ENCODE measurements around the gene THOC5. TPM values are rescaled to one million over a fixed set of nuclear protein-coding genes. Genes with fewer than 3 reads are reported as not detected.

THOC5 gene
- total RNA-seq, 2 donors from 2014 or later, result 55.1 to 73.9 TPM

GRCh38 chr22:29473001-29473400 lies 80.6 kb downstream of the THOC5 start:
- H3K36me3 Mint-ChIP-seq (ENCODE audit: insufficient read depth in 2 of 2), result no peaks in the 10 kb centered on the region
- H3K4me3 Mint-ChIP-seq, result no peak overlapping the region
- no peak overlapping the region for H3K27ac Mint-ChIP-seq

DNA sequence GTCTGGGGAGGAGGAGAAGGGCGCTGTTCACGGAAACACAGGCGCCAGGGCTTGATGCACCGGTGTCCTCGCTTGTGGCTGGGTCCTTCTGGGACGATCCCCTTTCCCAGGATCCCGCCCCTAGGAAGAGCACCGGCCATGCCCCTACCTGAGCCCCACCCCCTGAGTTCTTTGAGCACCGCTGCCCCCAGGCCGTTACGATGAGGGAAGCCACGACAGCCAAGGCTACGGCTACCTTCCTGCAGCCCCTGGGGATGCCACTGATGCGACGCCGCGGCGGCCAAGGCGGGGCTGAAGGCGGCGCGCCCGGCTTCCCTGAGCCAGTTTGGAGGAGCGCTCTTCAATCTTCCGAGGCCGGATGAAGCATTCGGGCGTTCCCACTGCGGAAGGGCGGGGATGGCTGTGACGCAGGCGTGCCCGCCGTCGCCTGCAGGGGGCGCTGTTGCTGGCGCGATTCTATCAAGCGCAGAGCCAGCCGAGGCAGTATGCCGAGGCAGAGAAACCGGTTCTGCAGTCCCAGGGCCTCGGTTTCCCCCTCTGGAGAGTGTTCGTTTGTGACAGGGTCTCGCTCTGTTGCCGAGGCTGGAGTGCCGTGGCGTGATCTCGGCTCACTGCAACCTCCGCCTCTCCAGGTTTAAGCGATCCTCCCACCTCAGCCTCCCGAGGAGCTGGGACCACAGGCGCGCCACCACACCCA lies 83.2 kb downstream of the THOC5 start:
- peak; percentile 90 to 91 for ATAC-seq (replicated peaks in 1 of 2)
- H3K4me1 Mint-ChIP-seq (ENCODE audit: low read depth), result no peaks in the 10 kb centered on the region
- peak overlapping the region; percentile 63 to 69 for H3K4me3 Mint-ChIP-seq

More at GRCh38 chr22:29473001-29473400, 80.6 kb downstream of the THOC5 start:
- Mint-ChIP-seq H3K9me3 (no peaks in the 10 kb centered on the region), H3K27me3 (ENCODE audit: low read depth) (peaks cover 36% of the 10 kb centered on the region), H3K4me1 (ENCODE audit: low read depth) (no peaks in the 10 kb centered on the region)
- no peak for DNase-seq
- no peak for ATAC-seq (replicated peaks in 1 of 2)

GRCh38 chr22:29469755-29470154 lies 83.8 kb downstream of the THOC5 start:
- Mint-ChIP-seq H3K27ac (no peak overlapping the region), H3K36me3 (ENCODE audit: insufficient read depth in 2 of 2) (no peaks in the 10 kb centered on the region), H3K4me1 (ENCODE audit: low read depth) (no peaks in the 10 kb centered on the region), H3K9me3 (no peaks in the 10 kb centered on the region), H3K4me3 (peak overlapping the region; percentile 63 to 69), H3K27me3 (ENCODE audit: low read depth) (peaks cover 23% of the 10 kb centered on the region)
- ATAC-seq (replicated peaks in 1 of 2), result no peak
- DNase-seq, result no peak

More for the DNA sequence above, 83.2 kb downstream of the THOC5 start:
- no peak overlapping the region for H3K27ac Mint-ChIP-seq
- DNase-seq, result peak; percentile 77 to 82
- H3K27me3 Mint-ChIP-seq (ENCODE audit: low read depth), result peaks cover 23% of the 10 kb centered on the region
- no peaks in the 10 kb centered on the region for H3K9me3 Mint-ChIP-seq
- no peaks in the 10 kb centered on the region for H3K36me3 Mint-ChIP-seq (ENCODE audit: insufficient read depth in 2 of 2)

DNA sequence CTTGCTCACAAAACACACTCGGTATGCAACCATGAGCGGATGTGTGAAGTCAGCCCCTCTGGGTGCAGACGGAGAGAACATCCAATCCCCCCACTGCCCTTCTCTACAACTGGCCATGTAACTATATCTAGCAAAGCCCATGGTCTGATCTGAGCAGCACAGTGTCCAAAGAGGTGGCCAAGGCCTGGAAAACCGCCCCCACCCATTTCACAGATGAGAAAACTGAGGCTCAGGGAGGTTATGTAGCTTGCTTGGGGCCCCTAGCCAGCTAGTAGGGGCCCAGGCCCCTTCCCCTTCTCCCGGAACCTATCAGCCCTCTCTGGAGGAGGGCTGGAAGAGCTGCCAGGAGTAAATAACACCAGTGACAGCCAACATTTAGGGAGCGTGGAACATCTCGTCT lies 89.0 kb downstream of the THOC5 start:
- ATAC-seq (replicated peaks in 1 of 2), result no peak
- Mint-ChIP-seq H3K4me3 (no peak overlapping the region), H3K27ac (no peak overlapping the region), H3K36me3 (ENCODE audit: insufficient read depth in 2 of 2) (no peaks in the 10 kb centered on the region), H3K9me3 (no peaks in the 10 kb centered on the region), H3K4me1 (ENCODE audit: low read depth) (no peaks in the 10 kb centered on the region), H3K27me3 (ENCODE audit: low read depth) (peaks cover 17% of the 10 kb centered on the region)
- DNase-seq, result no peak

GRCh38 chr22:29463629-29464028 lies 89.9 kb downstream of the THOC5 start:
- no peak overlapping the region for H3K4me3 Mint-ChIP-seq
- no peaks in the 10 kb centered on the region for H3K9me3 Mint-ChIP-seq
- DNase-seq, result no peak
- H3K36me3 Mint-ChIP-seq (ENCODE audit: insufficient read depth in 2 of 2), result no peaks in the 10 kb centered on the region
- peaks cover 11% of the 10 kb centered on the region for H3K27me3 Mint-ChIP-seq (ENCODE audit: low read depth)
- no peak for ATAC-seq (replicated peaks in 1 of 2)
- no peaks in the 10 kb centered on the region for H3K4me1 Mint-ChIP-seq (ENCODE audit: low read depth)
- no peak overlapping the region for H3K27ac Mint-ChIP-seq

GRCh38 chr22:29461263-29461662 lies 92.3 kb downstream of the THOC5 start:
- Mint-ChIP-seq H3K9me3 (no peaks in the 10 kb centered on the region), H3K4me3 (no peak overlapping the region), H3K27ac (no peak overlapping the region), H3K4me1 (ENCODE audit: low read depth) (no peaks in the 10 kb centered on the region), H3K27me3 (ENCODE audit: low read depth) (no peaks in the 10 kb centered on the region), H3K36me3 (ENCODE audit: insufficient read depth in 2 of 2) (no peaks in the 10 kb centered on the region)
- ATAC-seq (replicated peaks in 1 of 2) (no peak), DNase-seq (no peak)

GRCh38 chr22:29459773-29460172 lies 93.8 kb downstream of the THOC5 start:
- no peaks in the 10 kb centered on the region for H3K4me1 Mint-ChIP-seq (ENCODE audit: low read depth)
- H3K27me3 Mint-ChIP-seq (ENCODE audit: low read depth), result no peaks in the 10 kb centered on the region
- DNase-seq, result no peak
- no peak overlapping the region for H3K27ac Mint-ChIP-seq
- H3K9me3 Mint-ChIP-seq, result no peaks in the 10 kb centered on the region
- no peak for ATAC-seq (replicated peaks in 1 of 2)
- no peak overlapping the region for H3K4me3 Mint-ChIP-seq
- no peaks in the 10 kb centered on the region for H3K36me3 Mint-ChIP-seq (ENCODE audit: insufficient read depth in 2 of 2)

DNA sequence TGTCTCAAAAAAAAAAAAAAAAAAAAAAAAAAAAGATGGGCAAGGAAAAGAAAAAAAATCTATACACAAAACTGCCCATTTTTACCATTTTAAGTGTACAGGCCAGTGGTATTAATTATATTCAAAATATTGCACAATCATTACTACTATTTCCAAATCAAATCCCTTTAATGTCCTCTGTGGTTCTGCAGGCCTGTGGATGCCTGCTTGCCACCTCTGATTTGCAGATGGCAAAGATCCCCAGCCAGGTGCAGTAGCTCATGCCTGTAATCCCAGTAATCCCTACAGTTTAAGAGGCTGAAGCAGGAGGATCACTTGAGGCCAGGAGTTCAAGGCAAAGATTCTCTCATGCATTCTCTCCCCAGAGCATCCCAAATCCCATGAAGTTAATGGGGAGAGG lies 95.0 kb downstream of the THOC5 start:
- Mint-ChIP-seq H3K4me1 (ENCODE audit: low read depth) (no peaks in the 10 kb centered on the region), H3K27ac (no peak overlapping the region), H3K4me3 (no peak overlapping the region), H3K36me3 (ENCODE audit: insufficient read depth in 2 of 2) (no peaks in the 10 kb centered on the region), H3K9me3 (no peaks in the 10 kb centered on the region), H3K27me3 (ENCODE audit: low read depth) (no peaks in the 10 kb centered on the region)
- DNase-seq, result no peak
- no peak for ATAC-seq (replicated peaks in 1 of 2)

- Mint-ChIP-seq H3K27me3 (ENCODE audit: low read depth) (no peaks in the 10 kb centered on the region), H3K4me1 (ENCODE audit: low read depth) (no peaks in the 10 kb centered on the region), H3K9me3 (no peaks in the 10 kb centered on the region), H3K36me3 (ENCODE audit: insufficient read depth in 2 of 2) (no peaks in the 10 kb centered on the region), H3K27ac (no peak overlapping the region), H3K4me3 (no peak overlapping the region)
- DNase-seq (peak in 1 of 2 donors; percentile 11), ATAC-seq (replicated peaks in 1 of 2) (peak in 1 of 2 donors; percentile 46)
These were observed 95.8 kb downstream of the THOC5 start for GRCh38 chr22:29457730-29458129.

DNA sequence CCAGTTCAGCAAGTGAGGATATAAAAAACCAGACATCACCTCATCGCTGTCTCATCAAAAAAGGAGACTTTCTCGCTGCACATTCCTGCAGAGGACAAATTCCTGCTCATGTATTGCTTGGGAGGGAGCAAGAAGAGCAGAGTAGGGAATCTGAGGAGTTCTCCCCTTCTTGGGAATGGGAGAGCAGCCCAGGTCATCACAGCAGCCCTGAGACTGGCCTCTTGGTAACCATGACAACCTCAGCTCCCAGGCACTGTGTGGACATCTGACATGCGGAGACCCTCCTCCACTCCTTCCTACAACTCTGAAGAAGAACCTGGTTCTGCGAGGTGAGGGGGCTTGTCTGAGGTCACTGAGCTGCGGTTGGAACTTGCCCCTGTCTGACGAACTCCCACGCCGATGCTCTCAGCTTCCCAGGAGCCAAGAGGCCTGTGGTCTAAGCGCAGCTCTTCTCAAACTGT lies 97.3 kb downstream of the THOC5 start:
- no peaks in the 10 kb centered on the region for H3K9me3 Mint-ChIP-seq
- no peak overlapping the region for H3K4me3 Mint-ChIP-seq
- no peaks in the 10 kb centered on the region for H3K36me3 Mint-ChIP-seq (ENCODE audit: insufficient read depth in 2 of 2)
- no peak overlapping the region for H3K27ac Mint-ChIP-seq
- DNase-seq (no peak), ATAC-seq (replicated peaks in 1 of 2) (no peak)
- no peaks in the 10 kb centered on the region for H3K4me1 Mint-ChIP-seq (ENCODE audit: low read depth)
- no peaks in the 10 kb centered on the region for H3K27me3 Mint-ChIP-seq (ENCODE audit: low read depth)

Other genes starting within 250 kb of the THOC5 start
- under 1 TPM; 0.41 to 0.79 TPM for gene GAS2L1, start 247.1 kb downstream of the THOC5 start, total RNA-seq
- under 1 TPM in 1 of 2 donors, not detected in 1; 0.84 TPM for gene RASL10A, start 238.1 kb downstream of the THOC5 start, total RNA-seq
- 10 to 100 TPM; 57.9 to 59.8 TPM for gene AP1B1, start 165.2 kb downstream of the THOC5 start, total RNA-seq
- gene RFPL1, start 115.2 kb downstream of the THOC5 start, total RNA-seq, result not detected
- 1 to 10 TPM; 1.6 to 1.7 TPM for gene NEFH, start 73.5 kb downstream of the THOC5 start, total RNA-seq
- gene NIPSNAP1, start 27.4 kb upstream of the THOC5 start, total RNA-seq, result 10 to 100 TPM; 69.0 to 87.0 TPM
- 10 to 100 TPM; 33.7 to 35.5 TPM for gene NF2, start 49.9 kb upstream of the THOC5 start, total RNA-seq
- gene CABP7, start 166.2 kb upstream of the THOC5 start, total RNA-seq, result under 1 TPM; 0.09 to 0.14 TPM
- gene ZMAT5, start 213.2 kb upstream of the THOC5 start, total RNA-seq, result 10 to 100 TPM; 29.1 to 34.4 TPM
- 10 to 100 TPM; 62.4 to 63.4 TPM for gene UQCR10, start 213.6 kb upstream of the THOC5 start, total RNA-seq

All from activated T-cell treated with anti-CD3 and anti-CD28 coated beads, Interleukin-2, amount 50 U/mL, for 72 hours (primary cell).